ENCODE measurements around the gene SMTNL1. TPM values are rescaled to one million over a fixed set of nuclear protein-coding genes. Genes with fewer than 3 reads are reported as not detected.
A peak's percentile ranks its signal among the peaks of the same experiment; 100 is the strongest.

SMTNL1 gene
- total and polyA plus RNA-seq, 4 donors: 0.93 to 1.6 TPM; not detected in 2

- no peak overlapping the region for H3K4me3 ChIP-seq (ENCODE audit: low read depth, low read length)
Measured at GRCh38 chr11:57574061-57574460, 36.7 kb downstream of the SMTNL1 start.

GRCh38 chr11:57584341-57584740, 46.9 kb downstream of the SMTNL1 start:
- Histone ChIP-seq H3K9me3 (ENCODE audit: control insufficient read depth, insufficient read depth, low read length) (no peaks in the 10 kb centered on the region), H3K4me1 (ENCODE audit: control insufficient read depth, insufficient read depth, low read length) (no peaks in the 10 kb centered on the region), H3K27me3 (ENCODE audit: control insufficient read depth, insufficient read depth, low read length) (no peaks in the 10 kb centered on the region), H3K4me3 (ENCODE audit: low read depth, low read length) (no peak overlapping the region), H3K27ac (ENCODE audit: low read depth, low read length) (no peak overlapping the region), H3K36me3 (ENCODE audit: control insufficient read depth, insufficient read depth, low read length) (no peaks in the 10 kb centered on the region)
- no peak for DNase-seq (ENCODE audit: low read depth in 4 of 6, low spot score in 6 of 6)
- WGBS (ENCODE audit: insufficient coverage): 76% methylated on average over 7 of the region's 9 CpGs

More at GRCh38 chr11:57574061-57574460, 36.7 kb downstream of the SMTNL1 start:
- no peak overlapping the region for H3K27ac ChIP-seq (ENCODE audit: low read depth, low read length)
- WGBS (ENCODE audit: insufficient coverage): 39% methylated on average over 3 of the region's 4 CpGs
- no peaks in the 10 kb centered on the region for H3K9me3 ChIP-seq (ENCODE audit: control insufficient read depth, insufficient read depth, low read length)
- H3K4me1 ChIP-seq (ENCODE audit: control insufficient read depth, insufficient read depth, low read length): no peaks in the 10 kb centered on the region
- DNase-seq (ENCODE audit: low read depth in 4 of 6, low spot score in 6 of 6): no peak
- no peaks in the 10 kb centered on the region for H3K36me3 ChIP-seq (ENCODE audit: control insufficient read depth, insufficient read depth, low read length)
- H3K27me3 ChIP-seq (ENCODE audit: control insufficient read depth, insufficient read depth, low read length): no peaks in the 10 kb centered on the region

GRCh38 chr11:57585301-57585700, 47.9 kb downstream of the SMTNL1 start:
- H3K27me3 ChIP-seq (ENCODE audit: control insufficient read depth, insufficient read depth, low read length): no peaks in the 10 kb centered on the region
- H3K27ac ChIP-seq (ENCODE audit: low read depth, low read length): no peak overlapping the region
- no peaks in the 10 kb centered on the region for H3K4me1 ChIP-seq (ENCODE audit: control insufficient read depth, insufficient read depth, low read length)
- no peaks in the 10 kb centered on the region for H3K36me3 ChIP-seq (ENCODE audit: control insufficient read depth, insufficient read depth, low read length)
- H3K9me3 ChIP-seq (ENCODE audit: control insufficient read depth, insufficient read depth, low read length): no peaks in the 10 kb centered on the region
- DNase-seq (ENCODE audit: low read depth in 4 of 6, low spot score in 6 of 6): no peak
- H3K4me3 ChIP-seq (ENCODE audit: low read depth, low read length): no peak overlapping the region

GRCh38 chr11:57586711-57587245, 49.4 kb downstream of the SMTNL1 start:
- Histone ChIP-seq H3K36me3 (ENCODE audit: control insufficient read depth, insufficient read depth, low read length) (no peaks in the 10 kb centered on the region), H3K9me3 (ENCODE audit: control insufficient read depth, insufficient read depth, low read length) (no peaks in the 10 kb centered on the region), H3K4me3 (ENCODE audit: low read depth, low read length) (no peak overlapping the region), H3K4me1 (ENCODE audit: control insufficient read depth, insufficient read depth, low read length) (no peaks in the 10 kb centered on the region), H3K27me3 (ENCODE audit: control insufficient read depth, insufficient read depth, low read length) (no peaks in the 10 kb centered on the region), H3K27ac (ENCODE audit: low read depth, low read length) (no peak overlapping the region)
- WGBS (ENCODE audit: insufficient coverage): no CpG with 5 or more reads among the region's 2 CpGs
- no peak for DNase-seq (ENCODE audit: low read depth in 4 of 6, low spot score in 6 of 6)

GRCh38 chr11:57588046-57588710, 50.8 kb downstream of the SMTNL1 start:
- H3K4me3 ChIP-seq (ENCODE audit: low read depth, low read length): no peak overlapping the region
- no peak overlapping the region for H3K27ac ChIP-seq (ENCODE audit: low read depth, low read length)
- H3K4me1 ChIP-seq (ENCODE audit: control insufficient read depth, insufficient read depth, low read length): no peaks in the 10 kb centered on the region
- WGBS (ENCODE audit: insufficient coverage): 80% methylated on average over 1 of the region's 3 CpGs
- H3K27me3 ChIP-seq (ENCODE audit: control insufficient read depth, insufficient read depth, low read length): no peaks in the 10 kb centered on the region
- no peaks in the 10 kb centered on the region for H3K36me3 ChIP-seq (ENCODE audit: control insufficient read depth, insufficient read depth, low read length)
- H3K9me3 ChIP-seq (ENCODE audit: control insufficient read depth, insufficient read depth, low read length): no peaks in the 10 kb centered on the region
- no peak for DNase-seq (ENCODE audit: low read depth in 4 of 6, low spot score in 6 of 6)

- Histone ChIP-seq H3K36me3 (ENCODE audit: control insufficient read depth, insufficient read depth, low read length) (no peaks in the 10 kb centered on the region), H3K4me1 (ENCODE audit: control insufficient read depth, insufficient read depth, low read length) (peaks cover 16% of the 10 kb centered on the region), H3K9me3 (ENCODE audit: control insufficient read depth, insufficient read depth, low read length) (no peaks in the 10 kb centered on the region), H3K27ac (ENCODE audit: low read depth, low read length) (no peak overlapping the region), H3K27me3 (ENCODE audit: control insufficient read depth, insufficient read depth, low read length) (no peaks in the 10 kb centered on the region), H3K4me3 (ENCODE audit: low read depth, low read length) (no peak overlapping the region)
- 69% methylated on average over 4 of the region's 5 CpGs for WGBS (ENCODE audit: insufficient coverage)
- no peak for DNase-seq (ENCODE audit: low read depth in 4 of 6, low spot score in 6 of 6)
Measured at GRCh38 chr11:57596266-57596885, 59.0 kb downstream of the SMTNL1 start.

GRCh38 chr11:57597461-57597915, 60.1 kb downstream of the SMTNL1 start, which contains the start of gene SERPING1:
Gene SERPING1 (plus strand): TSS chr11:57597685. CDS start chr11:57598271, 586 bp downstream.
- WGBS (ENCODE audit: insufficient coverage): 8% methylated on average over 4 of the region's 10 CpGs
- Histone ChIP-seq H3K27me3 (ENCODE audit: control insufficient read depth, insufficient read depth, low read length) (no peaks in the 10 kb centered on the region), H3K27ac (ENCODE audit: low read depth, low read length) (peak within 1 kb of the TSS; percentile 33), H3K4me3 (ENCODE audit: low read depth, low read length) (peak within 1 kb of the TSS; percentile 54), H3K36me3 (ENCODE audit: control insufficient read depth, insufficient read depth, low read length) (no peaks in the 10 kb centered on the region), H3K9me3 (ENCODE audit: control insufficient read depth, insufficient read depth, low read length) (no peaks in the 10 kb centered on the region), H3K4me1 (ENCODE audit: control insufficient read depth, insufficient read depth, low read length) (peaks cover 16% of the 10 kb centered on the region)
- peak in 1 of 6 donors; percentile 70 for DNase-seq (ENCODE audit: low read depth in 4 of 6, low spot score in 6 of 6)

GRCh38 chr11:57597916-57598830, 60.8 kb downstream of the SMTNL1 start:
- peak overlapping the region; percentile 33 for H3K27ac ChIP-seq (ENCODE audit: low read depth, low read length)
- 3% methylated on average over 30 of the region's 33 CpGs for WGBS (ENCODE audit: insufficient coverage)
- no peaks in the 10 kb centered on the region for H3K27me3 ChIP-seq (ENCODE audit: control insufficient read depth, insufficient read depth, low read length)
- H3K36me3 ChIP-seq (ENCODE audit: control insufficient read depth, insufficient read depth, low read length): no peaks in the 10 kb centered on the region
- no peaks in the 10 kb centered on the region for H3K9me3 ChIP-seq (ENCODE audit: control insufficient read depth, insufficient read depth, low read length)
- DNase-seq (ENCODE audit: low read depth in 4 of 6, low spot score in 6 of 6): peak in 3 of 6 donors; percentile 43 to 89 (median 75)
- peaks cover 16% of the 10 kb centered on the region for H3K4me1 ChIP-seq (ENCODE audit: control insufficient read depth, insufficient read depth, low read length)
- H3K4me3 ChIP-seq (ENCODE audit: low read depth, low read length): peak overlapping the region; percentile 54

GRCh38 chr11:57598831-57599155, 61.4 kb downstream of the SMTNL1 start:
- Histone ChIP-seq H3K27me3 (ENCODE audit: control insufficient read depth, insufficient read depth, low read length) (no peaks in the 10 kb centered on the region), H3K9me3 (ENCODE audit: control insufficient read depth, insufficient read depth, low read length) (no peaks in the 10 kb centered on the region), H3K4me3 (ENCODE audit: low read depth, low read length) (peak overlapping the region; percentile 54), H3K36me3 (ENCODE audit: control insufficient read depth, insufficient read depth, low read length) (no peaks in the 10 kb centered on the region), H3K4me1 (ENCODE audit: control insufficient read depth, insufficient read depth, low read length) (peaks cover 16% of the 10 kb centered on the region), H3K27ac (ENCODE audit: low read depth, low read length) (peak overlapping the region; percentile 33)
- DNase-seq (ENCODE audit: low read depth in 4 of 6, low spot score in 6 of 6): peak in 1 of 6 donors; percentile 35
- 53% methylated on average over 5 of the region's 5 CpGs for WGBS (ENCODE audit: insufficient coverage)
